Measurements from ENCODE around the gene GLP2R.
A peak's percentile ranks its signal among the peaks of the same experiment; 100 is the strongest.

GRCh38 chr17:9874722-9875121 lies 49.0 kb downstream of the GLP2R start:
- TF ChIP-seq CTCF (conservative IDR thresholded peaks at IDR 0.05; ENCODE audit: low read depth in 2 of 2): peak; percentile 28 to 48; a peak in 2 of 4 replicates
- TF ChIP-seq EZH2 (IDR thresholded peaks at IDR 0.05; ENCODE audit: low read depth, unreplicated experiment): no peak
- no peak for TF ChIP-seq EZH2phosphoT487 (IDR thresholded peaks at IDR 0.05; ENCODE audit: unreplicated experiment)
- no peak for TF ChIP-seq POLR2AphosphoS5 (IDR thresholded peaks at IDR 0.05; ENCODE audit: low read depth)
- no peak for TF ChIP-seq REST (IDR thresholded peaks at IDR 0.05; ENCODE audit: unreplicated experiment)
- no peak for TF ChIP-seq ZNF114 (CRISPR knock-in tag; IDR thresholded peaks at IDR 0.05)
- TF ChIP-seq CREB1 (CRISPR knock-in tag; IDR thresholded peaks at IDR 0.05; ENCODE audit: low read depth): no peak
- TF ChIP-seq NANOG (IDR thresholded peaks at IDR 0.05; ENCODE audit: borderline replicate concordance): no peak
- no peak for TF ChIP-seq ETS1 (IDR thresholded peaks at IDR 0.05)
- no peak for TF ChIP-seq JUNB (IDR thresholded peaks at IDR 0.05; ENCODE audit: unreplicated experiment)
- TF ChIP-seq ZNF462 (CRISPR knock-in tag; IDR thresholded peaks at IDR 0.05): no peak
- no peak for TF ChIP-seq STAT1 (IDR thresholded peaks at IDR 0.05; ENCODE audit: unreplicated experiment)
